ENCODE data around the gene TSPAN5. TPM values are rescaled to one million over a fixed set of nuclear protein-coding genes. Genes with fewer than 3 reads are reported as not detected.

TSPAN5 gene
- total and polyA plus RNA-seq, 9 donors, result 12.7 to 23.4 (median 14.7) TPM

- no CpG with 5 or more reads among the region's 2 CpGs for WGBS (ENCODE audit: insufficient coverage)
- DNase-seq, result peak; percentile 30
- Histone ChIP-seq H3K36me3 (ENCODE audit: control insufficient read depth, insufficient read depth, low read length) (no peaks in the 10 kb centered on the region), H3K27me3 (ENCODE audit: control insufficient read depth, insufficient read depth, low read length) (no peaks in the 10 kb centered on the region), H3K27ac (ENCODE audit: low read length) (no peak overlapping the region), H3K9me3 (replicated peaks; ENCODE audit: control insufficient read depth, low read depth, low read length) (no peaks in the 10 kb centered on the region), H3K4me3 (ENCODE audit: low read length) (no peak overlapping the region), H3K4me1 (ENCODE audit: control insufficient read depth, insufficient read depth, low read length) (peaks cover 11% of the 10 kb centered on the region)
These were observed 80.5 kb downstream of the TSPAN5 start for GRCh38 chr4:98577956-98578355.

GRCh38 chr4:98574816-98575215 is 83.6 kb downstream of the TSPAN5 start:
- DNase-seq, result no peak
- 48% methylated on average over 2 of the region's 4 CpGs for WGBS (ENCODE audit: insufficient coverage)
- no peak overlapping the region for H3K27ac ChIP-seq (ENCODE audit: low read length)

GRCh38 chr4:98573791-98574190 is 84.6 kb downstream of the TSPAN5 start:
- H3K4me3 ChIP-seq (ENCODE audit: low read length), result no peak overlapping the region
- peaks cover 7% of the 10 kb centered on the region for H3K4me1 ChIP-seq (ENCODE audit: control insufficient read depth, insufficient read depth, low read length)
- DNase-seq, result no peak
- H3K27ac ChIP-seq (ENCODE audit: low read length), result no peak overlapping the region
- no peaks in the 10 kb centered on the region for H3K27me3 ChIP-seq (ENCODE audit: control insufficient read depth, insufficient read depth, low read length)
- 100% methylated on average over 1 of the region's 2 CpGs for WGBS (ENCODE audit: insufficient coverage)
- H3K36me3 ChIP-seq (ENCODE audit: control insufficient read depth, insufficient read depth, low read length), result no peaks in the 10 kb centered on the region
- no peaks in the 10 kb centered on the region for H3K9me3 ChIP-seq (replicated peaks; ENCODE audit: control insufficient read depth, low read depth, low read length)

More at GRCh38 chr4:98574816-98575215, 83.6 kb downstream of the TSPAN5 start:
- Histone ChIP-seq H3K4me3 (ENCODE audit: low read length) (no peak overlapping the region), H3K27me3 (ENCODE audit: control insufficient read depth, insufficient read depth, low read length) (no peaks in the 10 kb centered on the region), H3K9me3 (replicated peaks; ENCODE audit: control insufficient read depth, low read depth, low read length) (no peaks in the 10 kb centered on the region), H3K4me1 (ENCODE audit: control insufficient read depth, insufficient read depth, low read length) (peaks cover 2% of the 10 kb centered on the region), H3K36me3 (ENCODE audit: control insufficient read depth, insufficient read depth, low read length) (no peaks in the 10 kb centered on the region)

GRCh38 chr4:98572697-98573096 is 85.7 kb downstream of the TSPAN5 start:
- no peaks in the 10 kb centered on the region for H3K9me3 ChIP-seq (replicated peaks; ENCODE audit: control insufficient read depth, low read depth, low read length)
- H3K4me1 ChIP-seq (ENCODE audit: control insufficient read depth, insufficient read depth, low read length), result peaks cover 10% of the 10 kb centered on the region
- no peak overlapping the region for H3K4me3 ChIP-seq (ENCODE audit: low read length)
- no peak for DNase-seq
- no peak overlapping the region for H3K27ac ChIP-seq (ENCODE audit: low read length)
- H3K36me3 ChIP-seq (ENCODE audit: control insufficient read depth, insufficient read depth, low read length), result no peaks in the 10 kb centered on the region
- no CpG with 5 or more reads among the region's 2 CpGs for WGBS (ENCODE audit: insufficient coverage)
- no peaks in the 10 kb centered on the region for H3K27me3 ChIP-seq (ENCODE audit: control insufficient read depth, insufficient read depth, low read length)

- Histone ChIP-seq H3K4me1 (ENCODE audit: control insufficient read depth, insufficient read depth, low read length) (peaks cover 19% of the 10 kb centered on the region), H3K9me3 (replicated peaks; ENCODE audit: control insufficient read depth, low read depth, low read length) (no peaks in the 10 kb centered on the region), H3K27me3 (ENCODE audit: control insufficient read depth, insufficient read depth, low read length) (no peaks in the 10 kb centered on the region), H3K27ac (ENCODE audit: low read length) (no peak overlapping the region), H3K36me3 (ENCODE audit: control insufficient read depth, insufficient read depth, low read length) (no peaks in the 10 kb centered on the region), H3K4me3 (ENCODE audit: low read length) (no peak overlapping the region)
- no peak for DNase-seq
- 74% methylated on average over 5 of the region's 11 CpGs for WGBS (ENCODE audit: insufficient coverage)
These were observed 87.1 kb downstream of the TSPAN5 start for GRCh38 chr4:98571161-98571786.

GRCh38 chr4:98570151-98570797 is 88.1 kb downstream of the TSPAN5 start:
- H3K27me3 ChIP-seq (ENCODE audit: control insufficient read depth, insufficient read depth, low read length), result no peaks in the 10 kb centered on the region
- 81% methylated on average over 5 of the region's 5 CpGs for WGBS (ENCODE audit: insufficient coverage)
- no peaks in the 10 kb centered on the region for H3K36me3 ChIP-seq (ENCODE audit: control insufficient read depth, insufficient read depth, low read length)
- no peak for DNase-seq
- H3K9me3 ChIP-seq (replicated peaks; ENCODE audit: control insufficient read depth, low read depth, low read length), result no peaks in the 10 kb centered on the region
- H3K4me1 ChIP-seq (ENCODE audit: control insufficient read depth, insufficient read depth, low read length), result peaks cover 27% of the 10 kb centered on the region
- no peak overlapping the region for H3K4me3 ChIP-seq (ENCODE audit: low read length)
- H3K27ac ChIP-seq (ENCODE audit: low read length), result no peak overlapping the region

GRCh38 chr4:98568941-98569663 is 89.3 kb downstream of the TSPAN5 start:
- Histone ChIP-seq H3K4me1 (ENCODE audit: control insufficient read depth, insufficient read depth, low read length) (peaks cover 31% of the 10 kb centered on the region), H3K27me3 (ENCODE audit: control insufficient read depth, insufficient read depth, low read length) (no peaks in the 10 kb centered on the region), H3K9me3 (replicated peaks; ENCODE audit: control insufficient read depth, low read depth, low read length) (no peaks in the 10 kb centered on the region), H3K27ac (ENCODE audit: low read length) (peak overlapping the region; percentile 73), H3K36me3 (ENCODE audit: control insufficient read depth, insufficient read depth, low read length) (no peaks in the 10 kb centered on the region), H3K4me3 (ENCODE audit: low read length) (no peak overlapping the region)
- WGBS (ENCODE audit: insufficient coverage), result 10% methylated on average over 5 of the region's 7 CpGs
- peak; percentile 60 for DNase-seq

GRCh38 chr4:98567611-98568010 is 90.8 kb downstream of the TSPAN5 start:
- WGBS (ENCODE audit: insufficient coverage), result 100% methylated on average over 1 of the region's 7 CpGs
- DNase-seq, result no peak
- Histone ChIP-seq H3K27me3 (ENCODE audit: control insufficient read depth, insufficient read depth, low read length) (no peaks in the 10 kb centered on the region), H3K4me3 (ENCODE audit: low read length) (no peak overlapping the region), H3K27ac (ENCODE audit: low read length) (no peak overlapping the region), H3K4me1 (ENCODE audit: control insufficient read depth, insufficient read depth, low read length) (peaks cover 31% of the 10 kb centered on the region), H3K36me3 (ENCODE audit: control insufficient read depth, insufficient read depth, low read length) (no peaks in the 10 kb centered on the region), H3K9me3 (replicated peaks; ENCODE audit: control insufficient read depth, low read depth, low read length) (no peaks in the 10 kb centered on the region)

GRCh38 chr4:98566361-98567008 is 91.9 kb downstream of the TSPAN5 start:
- Histone ChIP-seq H3K4me3 (ENCODE audit: low read length) (no peak overlapping the region), H3K27me3 (ENCODE audit: control insufficient read depth, insufficient read depth, low read length) (no peaks in the 10 kb centered on the region), H3K4me1 (ENCODE audit: control insufficient read depth, insufficient read depth, low read length) (peaks cover 31% of the 10 kb centered on the region), H3K27ac (ENCODE audit: low read length) (peak overlapping the region; percentile 78), H3K9me3 (replicated peaks; ENCODE audit: control insufficient read depth, low read depth, low read length) (no peaks in the 10 kb centered on the region), H3K36me3 (ENCODE audit: control insufficient read depth, insufficient read depth, low read length) (no peaks in the 10 kb centered on the region)
- peak; percentile 81 for DNase-seq
- 36% methylated on average over 5 of the region's 11 CpGs for WGBS (ENCODE audit: insufficient coverage)
